Stimulated activated CD4-positive, alpha-beta T cell treated with anti-CD3 and anti-CD28 coated beads, Interleukin-4, amount 100 ng/mL, for 1 hour (primary cell): Measurements from ENCODE around the gene OCSTAMP.

ENCODE experiments used
- DNase-seq: peaks from one replicate; pipeline ENCODE4 v3.0.0-alpha.2; 2020

OCSTAMP gene

GRCh38 chr20:46550461-46550860, at the start of gene OCSTAMP:
Gene OCSTAMP, minus strand, starts transcription at chr20:46550654. Its CDS starts 94 bp downstream, at chr20:46550560.
- DNase-seq, result no peak

- no peak for DNase-seq
Measured at GRCh38 chr20:46599227-46599987, 49.0 kb upstream of the OCSTAMP start.

- DNase-seq, result no peak
Measured at GRCh38 chr20:46595933-46596332, 45.5 kb upstream of the OCSTAMP start.

GRCh38 chr20:46594725-46595124, 44.3 kb upstream of the OCSTAMP start:
- DNase-seq, result no peak

GRCh38 chr20:46592580-46593362, 42.3 kb upstream of the OCSTAMP start:
- peak; percentile 3 for DNase-seq

- no peak for DNase-seq
Measured at GRCh38 chr20:46590443-46590842, 40.0 kb upstream of the OCSTAMP start.

- no peak for DNase-seq
Measured at GRCh38 chr20:46588532-46589511, 38.4 kb upstream of the OCSTAMP start.

- no peak for DNase-seq
Measured at GRCh38 chr20:46587986-46588385, 37.5 kb upstream of the OCSTAMP start.

- no peak for DNase-seq
Measured at GRCh38 chr20:46586724-46587123, 36.3 kb upstream of the OCSTAMP start.

GRCh38 chr20:46584508-46584907, 34.1 kb upstream of the OCSTAMP start:
- no peak for DNase-seq

- no peak for DNase-seq
Measured at GRCh38 chr20:46583411-46584214, 33.2 kb upstream of the OCSTAMP start.

- no peak for DNase-seq
Measured at GRCh38 chr20:46582648-46583047, 32.2 kb upstream of the OCSTAMP start.

- DNase-seq, result no peak
Measured at GRCh38 chr20:46581391-46581790, 30.9 kb upstream of the OCSTAMP start.

GRCh38 chr20:46580613-46581205, 30.3 kb upstream of the OCSTAMP start:
- no peak for DNase-seq

- no peak for DNase-seq
Measured at GRCh38 chr20:46578745-46579144, 28.3 kb upstream of the OCSTAMP start.

- DNase-seq, result no peak
Measured at GRCh38 chr20:46576774-46577395, 26.4 kb upstream of the OCSTAMP start.

GRCh38 chr20:46575937-46576461, 25.5 kb upstream of the OCSTAMP start:
- no peak for DNase-seq

GRCh38 chr20:46575394-46575793, 24.9 kb upstream of the OCSTAMP start:
- no peak for DNase-seq

- DNase-seq, result no peak
Measured at GRCh38 chr20:46573788-46574584, 23.5 kb upstream of the OCSTAMP start.

GRCh38 chr20:46573234-46573633, 22.8 kb upstream of the OCSTAMP start:
- DNase-seq, result no peak
